Neutrophil (primary cell): ENCODE measurements around the gene OR2B2.

ENCODE experiments used
- H3K27ac ChIP-seq: fragments of 200-600 bp; sonication (generic); 2 replicates; pipeline ENCODE4 v1.5.1; 2016; ENCODE audit warnings: mild to moderate bottlenecking, moderate library complexity
- H3K27me3 ChIP-seq: fragments of 200-600 bp; sonication (generic); 2 replicates; pipeline ENCODE4 v1.6.0; 2016; ENCODE audit warnings: mild to moderate bottlenecking
- H3K36me3 ChIP-seq: fragments of 200-600 bp; sonication (generic); 2 replicates; pipeline ENCODE4 v1.5.1; 2017
- H3K4me1 ChIP-seq, 2 experiments: fragments of 200-600 bp in 1 of 2; sonication (generic) in 1 of 2; 1 replicate in 1 of 2; 2 replicates in 1 of 2; pipeline versions ENCODE4 v1.5.1 to v1.6.1; 2013 to 2016; ENCODE audit warnings: low read depth in 1 of 2, low read length in 1 of 2, mild to moderate bottlenecking in 1 of 2, moderate library complexity in 1 of 2; ENCODE audit not compliant: control insufficient read depth in 1 of 2, insufficient read depth in 1 of 2
- H3K4me3 ChIP-seq, 2 experiments: fragments of 200-600 bp in 1 of 2; sonication (generic) in 1 of 2; 1 replicate in 1 of 2; 2 replicates in 1 of 2; pipeline ENCODE4 v1.5.1; 2013 to 2016; ENCODE audit warnings: low read depth in 1 of 2, low read length in 1 of 2, mild to moderate bottlenecking in 1 of 2, moderate library complexity in 1 of 2
- H3K9me3 ChIP-seq: fragments of 200-600 bp; sonication (generic); 2 replicates; pipeline ENCODE4 v1.5.1; 2016
- TF ChIP-seq, protein P1 (sequence below): fragments of 200-600 bp; sonication (generic); IDR thresholded peaks from 2 replicates; pipeline ENCODE4 v1.5.1; 2016; ENCODE audit warnings: antibody characterized with exemption

OR2B2 gene

DNA sequence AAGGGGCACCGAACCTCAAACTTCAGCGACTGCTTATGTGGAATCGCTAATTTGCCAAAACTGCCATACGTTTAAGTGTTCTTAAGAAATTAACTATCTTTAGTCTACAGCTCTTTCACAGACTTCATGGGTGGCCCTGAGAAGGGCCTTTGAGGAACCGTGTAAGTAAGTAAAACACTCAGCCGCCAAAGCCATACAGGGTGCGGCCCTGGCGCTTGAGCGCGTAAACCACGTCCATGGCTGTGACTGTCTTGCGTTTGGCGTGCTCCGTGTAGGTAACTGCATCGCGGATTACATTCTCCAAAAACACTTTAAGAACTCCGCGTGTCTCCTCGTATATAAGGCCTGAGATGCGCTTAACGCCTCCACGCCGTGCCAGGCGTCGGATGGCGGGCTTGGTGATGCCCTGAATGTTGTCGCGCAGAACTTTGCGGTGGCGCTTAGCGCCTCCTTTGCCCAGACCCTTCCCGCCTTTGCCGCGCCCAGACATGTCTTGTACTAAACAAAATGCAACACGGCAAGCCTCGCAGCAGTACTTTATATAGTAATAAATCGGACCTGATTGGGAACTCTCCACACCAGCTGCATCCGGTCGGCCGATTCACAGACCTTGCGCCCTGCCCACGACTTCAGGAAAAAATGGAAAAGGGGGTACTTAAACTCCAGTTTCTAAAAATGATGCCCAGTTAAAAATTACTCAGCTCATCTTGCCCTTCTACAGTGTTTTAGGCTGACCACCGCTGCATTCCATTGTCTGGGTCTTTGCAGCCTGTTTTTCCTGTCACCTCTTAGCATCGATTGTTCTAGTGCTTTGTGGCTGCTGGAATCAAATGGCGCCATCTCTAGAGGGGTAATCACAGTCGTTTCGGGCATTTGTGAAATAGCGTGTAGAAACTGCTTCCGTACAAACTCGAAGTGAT lies 38.9 kb downstream of the OR2B2 start:
- Histone ChIP-seq H3K4me3 (peak overlapping the region; percentile 61 to 67), H3K27me3 (no peaks in the 10 kb centered on the region), H3K27ac (peak overlapping the region; percentile 83), H3K4me1 (peaks cover 28 to 30% of the 10 kb centered on the region in 2 experiments), H3K9me3 (no peaks in the 10 kb centered on the region), H3K36me3 (no peaks in the 10 kb centered on the region)
- TF ChIP-seq, protein P1, sequence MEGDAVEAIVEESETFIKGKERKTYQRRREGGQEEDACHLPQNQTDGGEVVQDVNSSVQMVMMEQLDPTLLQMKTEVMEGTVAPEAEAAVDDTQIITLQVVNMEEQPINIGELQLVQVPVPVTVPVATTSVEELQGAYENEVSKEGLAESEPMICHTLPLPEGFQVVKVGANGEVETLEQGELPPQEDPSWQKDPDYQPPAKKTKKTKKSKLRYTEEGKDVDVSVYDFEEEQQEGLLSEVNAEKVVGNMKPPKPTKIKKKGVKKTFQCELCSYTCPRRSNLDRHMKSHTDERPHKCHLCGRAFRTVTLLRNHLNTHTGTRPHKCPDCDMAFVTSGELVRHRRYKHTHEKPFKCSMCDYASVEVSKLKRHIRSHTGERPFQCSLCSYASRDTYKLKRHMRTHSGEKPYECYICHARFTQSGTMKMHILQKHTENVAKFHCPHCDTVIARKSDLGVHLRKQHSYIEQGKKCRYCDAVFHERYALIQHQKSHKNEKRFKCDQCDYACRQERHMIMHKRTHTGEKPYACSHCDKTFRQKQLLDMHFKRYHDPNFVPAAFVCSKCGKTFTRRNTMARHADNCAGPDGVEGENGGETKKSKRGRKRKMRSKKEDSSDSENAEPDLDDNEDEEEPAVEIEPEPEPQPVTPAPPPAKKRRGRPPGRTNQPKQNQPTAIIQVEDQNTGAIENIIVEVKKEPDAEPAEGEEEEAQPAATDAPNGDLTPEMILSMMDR = no peak

DNA sequence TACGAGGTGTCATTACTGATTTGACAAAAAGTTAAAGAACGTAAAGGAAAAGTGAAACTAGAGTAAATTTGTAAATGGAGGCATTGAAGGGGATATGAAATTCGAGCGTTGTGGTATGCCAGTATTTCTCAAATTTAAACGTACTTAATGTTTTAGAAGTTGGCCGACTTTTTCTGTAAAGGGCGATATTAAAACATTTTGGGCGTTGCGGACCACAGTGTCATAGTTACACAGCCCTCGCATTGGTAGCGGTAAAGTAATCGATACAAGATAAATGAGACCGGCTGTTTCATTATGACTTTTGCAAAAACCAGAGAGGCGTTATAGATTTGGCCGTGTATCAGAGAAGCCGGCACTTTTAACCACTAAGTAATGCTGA lies 39.6 kb downstream of the OR2B2 start:
- H3K4me1 ChIP-seq = peaks cover 32 to 34% of the 10 kb centered on the region in 2 experiments
- H3K27me3 ChIP-seq = no peaks in the 10 kb centered on the region
- H3K36me3 ChIP-seq = no peaks in the 10 kb centered on the region
- peak overlapping the region; percentile 61 to 67 for H3K4me3 ChIP-seq
- TF ChIP-seq, protein P1 = no peak
- peak overlapping the region; percentile 83 for H3K27ac ChIP-seq
- no peaks in the 10 kb centered on the region for H3K9me3 ChIP-seq

DNA sequence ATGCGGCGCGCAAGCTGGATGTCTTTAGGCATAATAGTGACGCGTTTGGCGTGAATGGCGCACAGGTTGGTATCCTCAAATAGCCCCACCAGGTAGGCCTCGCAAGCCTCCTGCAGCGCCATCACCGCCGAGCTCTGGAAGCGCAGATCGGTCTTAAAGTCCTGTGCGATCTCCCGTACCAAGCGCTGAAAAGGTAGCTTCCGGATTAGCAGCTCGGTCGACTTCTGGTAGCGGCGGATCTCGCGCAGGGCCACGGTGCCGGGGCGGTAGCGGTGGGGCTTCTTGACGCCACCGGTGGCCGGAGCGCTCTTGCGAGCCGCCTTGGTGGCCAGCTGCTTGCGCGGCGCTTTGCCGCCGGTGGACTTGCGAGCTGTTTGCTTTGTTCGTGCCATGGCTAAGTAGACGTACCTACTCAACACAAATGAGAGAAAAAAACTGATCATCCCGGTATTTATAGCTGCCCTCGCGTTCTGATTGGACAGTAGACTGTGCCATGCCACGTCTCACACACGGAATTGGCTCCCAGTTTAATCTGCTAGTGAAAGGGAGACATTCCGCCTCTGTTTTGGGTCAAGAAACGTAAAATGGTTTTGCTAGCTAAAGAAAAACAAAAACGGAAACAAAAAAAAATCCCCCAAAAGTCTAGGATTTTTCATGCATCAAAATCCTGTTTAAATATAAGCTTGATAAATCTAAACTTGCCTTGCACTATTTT lies 40.1 kb downstream of the OR2B2 start:
- TF ChIP-seq, protein P1 = peak; percentile 23
- Histone ChIP-seq H3K4me1 (peaks cover 37 to 39% of the 10 kb centered on the region in 2 experiments), H3K36me3 (no peaks in the 10 kb centered on the region), H3K4me3 (peak overlapping the region; percentile 61 to 67), H3K27ac (peak overlapping the region; percentile 83), H3K27me3 (peaks cover under 1% of the 10 kb centered on the region), H3K9me3 (no peaks in the 10 kb centered on the region)

DNA sequence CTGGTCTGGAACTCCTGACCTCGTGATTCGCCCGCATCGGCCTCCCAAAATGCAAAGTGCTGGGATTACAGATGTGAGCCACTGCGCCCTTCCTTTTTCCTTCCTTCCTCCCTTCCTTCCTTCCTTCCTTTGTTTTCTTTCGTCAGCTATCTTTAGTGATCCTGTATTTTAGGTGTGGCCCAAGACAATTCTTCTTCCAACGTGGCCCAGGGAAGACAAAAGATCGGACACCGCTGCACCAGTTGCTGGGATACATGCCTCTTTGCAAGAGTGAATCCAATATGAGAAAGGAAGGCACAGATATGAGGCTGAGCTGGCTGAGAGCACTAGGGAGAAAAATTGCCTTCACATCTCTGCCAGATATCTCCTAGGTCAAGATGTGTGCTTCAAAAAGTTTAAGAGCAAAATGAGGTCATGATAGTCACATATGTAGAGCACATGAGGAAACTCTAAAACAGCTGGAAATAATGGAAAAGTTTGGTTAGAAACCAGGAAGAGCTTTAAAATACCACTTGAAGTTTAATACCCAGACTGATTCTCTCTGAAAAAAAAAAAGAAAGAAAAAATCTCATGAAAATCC lies 41.8 kb downstream of the OR2B2 start:
- Histone ChIP-seq H3K9me3 (no peaks in the 10 kb centered on the region), H3K27me3 (peaks cover 3% of the 10 kb centered on the region), H3K36me3 (no peaks in the 10 kb centered on the region), H3K27ac (no peak overlapping the region), H3K4me3 (no peak overlapping the region), H3K4me1 (peaks cover 54 to 56% of the 10 kb centered on the region in 2 experiments)
- TF ChIP-seq, protein P1 = no peak

DNA sequence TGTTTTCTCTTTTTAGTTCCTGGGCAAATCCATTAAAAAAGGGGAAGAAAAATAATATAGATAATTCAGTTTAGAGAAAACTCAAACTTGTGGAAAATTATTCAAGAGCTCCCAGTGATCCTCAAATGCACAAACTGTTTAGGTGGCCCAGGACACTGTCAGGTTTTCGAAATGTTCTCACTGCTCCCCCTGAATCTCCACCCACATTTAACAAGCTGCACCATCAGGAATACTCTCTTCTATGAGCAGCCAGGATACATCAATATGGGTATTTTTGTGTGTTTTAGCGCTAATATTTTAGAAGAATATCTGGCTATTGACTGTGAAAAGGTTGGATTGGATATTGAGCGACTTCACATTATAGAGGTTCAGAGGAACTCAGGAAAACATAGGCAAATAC lies 43.9 kb downstream of the OR2B2 start:
- Histone ChIP-seq H3K27ac (no peak overlapping the region), H3K4me3 (no peak overlapping the region), H3K36me3 (no peaks in the 10 kb centered on the region), H3K9me3 (no peaks in the 10 kb centered on the region), H3K27me3 (peaks cover 12% of the 10 kb centered on the region), H3K4me1 (peaks cover 44 to 47% of the 10 kb centered on the region in 2 experiments)
- TF ChIP-seq, protein P1 = no peak
